Measurements from ENCODE around the gene YWHAG. TPM values are rescaled to one million over a fixed set of nuclear protein-coding genes. Genes with fewer than 3 reads are reported as not detected.
"Not testable (repeated sequence)": the region's sequence is repeated elsewhere in the genome, so short reads cannot be mapped to it uniquely, and the experiment has no call there.

Gene YWHAG
- 100 to 1,000 TPM in 1 of 6 donors, 10 to 100 TPM in 5; 51.3 to 114 (median 73.4) TPM for total RNA-seq

DNA sequence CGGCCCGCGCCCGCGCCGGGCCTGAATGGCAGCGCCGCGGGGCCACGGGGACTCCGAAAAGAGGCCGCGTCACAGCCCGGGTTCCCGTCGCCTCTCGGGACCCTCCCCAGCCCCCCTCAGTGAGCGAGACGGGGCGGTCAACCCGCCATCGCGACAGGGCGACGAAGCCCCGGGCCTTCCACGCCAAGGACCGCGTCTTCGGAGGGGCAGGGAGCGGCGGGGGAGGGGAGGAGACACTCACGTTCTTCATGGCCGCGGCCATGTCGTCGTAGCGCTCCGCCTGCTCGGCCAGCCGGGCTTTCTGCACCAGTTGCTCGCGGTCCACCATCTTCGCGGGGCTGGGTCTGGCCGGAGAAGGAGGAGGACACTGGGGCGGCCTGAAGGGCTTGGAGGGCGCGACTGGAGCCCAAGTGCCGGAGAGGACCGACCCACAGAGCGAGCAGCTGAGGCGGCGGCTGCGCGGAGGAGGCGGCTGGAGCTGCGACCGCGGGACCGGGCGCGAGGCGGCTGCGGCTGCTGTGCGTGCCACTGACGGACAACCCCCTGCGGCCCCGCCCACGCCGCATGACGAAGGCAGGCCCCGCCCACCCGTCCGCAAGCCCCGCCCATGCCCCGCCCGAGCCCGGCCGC, at the start of gene YWHAG:
Gene YWHAG, minus strand, starts transcription at position 511 of the 630 bp plus-strand sequence. Its CDS starts 183 bp downstream, at position 328.
- TF ChIP-seq EP300 (IDR thresholded peaks at IDR 0.05): peak in 1 of 4 donors; percentile 63
- peak; percentile 80 to 99 (median 96) for TF ChIP-seq POLR2A (IDR thresholded peaks at IDR 0.05)
- TF ChIP-seq POLR2AphosphoS5 (IDR thresholded peaks at IDR 0.05): peak; percentile 98 to 99
- TF ChIP-seq, protein P1, sequence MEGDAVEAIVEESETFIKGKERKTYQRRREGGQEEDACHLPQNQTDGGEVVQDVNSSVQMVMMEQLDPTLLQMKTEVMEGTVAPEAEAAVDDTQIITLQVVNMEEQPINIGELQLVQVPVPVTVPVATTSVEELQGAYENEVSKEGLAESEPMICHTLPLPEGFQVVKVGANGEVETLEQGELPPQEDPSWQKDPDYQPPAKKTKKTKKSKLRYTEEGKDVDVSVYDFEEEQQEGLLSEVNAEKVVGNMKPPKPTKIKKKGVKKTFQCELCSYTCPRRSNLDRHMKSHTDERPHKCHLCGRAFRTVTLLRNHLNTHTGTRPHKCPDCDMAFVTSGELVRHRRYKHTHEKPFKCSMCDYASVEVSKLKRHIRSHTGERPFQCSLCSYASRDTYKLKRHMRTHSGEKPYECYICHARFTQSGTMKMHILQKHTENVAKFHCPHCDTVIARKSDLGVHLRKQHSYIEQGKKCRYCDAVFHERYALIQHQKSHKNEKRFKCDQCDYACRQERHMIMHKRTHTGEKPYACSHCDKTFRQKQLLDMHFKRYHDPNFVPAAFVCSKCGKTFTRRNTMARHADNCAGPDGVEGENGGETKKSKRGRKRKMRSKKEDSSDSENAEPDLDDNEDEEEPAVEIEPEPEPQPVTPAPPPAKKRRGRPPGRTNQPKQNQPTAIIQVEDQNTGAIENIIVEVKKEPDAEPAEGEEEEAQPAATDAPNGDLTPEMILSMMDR (IDR thresholded peaks at IDR 0.05): no peak
- Histone ChIP-seq H3K27me3 (no peaks in the 10 kb centered on the region), H3K27ac (peak within 1 kb of the TSS; percentile 98 to 100 (median 98))

DNA sequence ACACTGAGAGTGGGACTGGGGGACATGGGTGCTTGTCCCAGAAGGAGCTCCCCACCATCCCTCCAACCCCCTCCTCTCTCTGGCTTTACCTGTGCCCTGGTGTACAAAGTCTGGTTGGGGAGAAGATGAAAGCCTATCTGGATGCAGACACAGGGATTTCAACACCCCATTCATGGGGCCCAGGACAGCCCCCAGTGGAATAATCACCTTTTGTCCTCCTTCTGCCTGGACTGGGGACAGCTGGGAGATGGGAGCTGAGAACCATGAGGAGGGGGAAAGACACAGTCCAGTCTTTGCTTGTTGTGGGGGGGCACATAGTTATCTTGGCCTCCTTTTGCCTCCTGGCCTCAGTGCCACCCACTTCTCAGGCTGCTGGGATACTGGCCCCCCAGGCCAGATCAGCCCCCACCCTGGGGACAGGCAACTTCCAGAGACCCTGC, 49.4 kb upstream of the YWHAG start:
- Histone ChIP-seq H3K4me3 (no peak overlapping the region), H3K27ac (no peak overlapping the region), H3K4me1 (peaks cover 0 to 10% (median 0%) of the 10 kb centered on the region in 4 donors), H3K27me3 (no peaks in the 10 kb centered on the region), H3K36me3 (no peaks in the 10 kb centered on the region), H3K9me3 (no peaks in the 10 kb centered on the region)
- DNase-seq: no peak
- no peak for ATAC-seq (ENCODE audit: low FRiP score in 2 of 2)
- TF ChIP-seq POLR2AphosphoS5 (IDR thresholded peaks at IDR 0.05) (no peak), POLR2A (IDR thresholded peaks at IDR 0.05) (no peak), EP300 (IDR thresholded peaks at IDR 0.05) (no peak)
- TF ChIP-seq, protein P1 (IDR thresholded peaks at IDR 0.05): no peak

More for the DNA sequence above, at the start of gene YWHAG:
- Histone ChIP-seq H3K4me3 (peak within 1 kb of the TSS; percentile 85 to 100 (median 92)), H3K36me3 (peaks cover 0 to 6% (median 0%) of the 10 kb centered on the region in 4 donors), H3K4me1 (peaks cover 32 to 51% (median 37%) of the 10 kb centered on the region in 4 donors), H3K9me3 (no peaks in the 10 kb centered on the region)
- DNase-seq (peak; percentile 92 to 99), ATAC-seq (ENCODE audit: low FRiP score in 2 of 2) (peak; percentile 96 to 97)
- 0 to 1% methylated on average over 5 to 50 of the region's 80 CpGs for WGBS, 2 donors

DNA sequence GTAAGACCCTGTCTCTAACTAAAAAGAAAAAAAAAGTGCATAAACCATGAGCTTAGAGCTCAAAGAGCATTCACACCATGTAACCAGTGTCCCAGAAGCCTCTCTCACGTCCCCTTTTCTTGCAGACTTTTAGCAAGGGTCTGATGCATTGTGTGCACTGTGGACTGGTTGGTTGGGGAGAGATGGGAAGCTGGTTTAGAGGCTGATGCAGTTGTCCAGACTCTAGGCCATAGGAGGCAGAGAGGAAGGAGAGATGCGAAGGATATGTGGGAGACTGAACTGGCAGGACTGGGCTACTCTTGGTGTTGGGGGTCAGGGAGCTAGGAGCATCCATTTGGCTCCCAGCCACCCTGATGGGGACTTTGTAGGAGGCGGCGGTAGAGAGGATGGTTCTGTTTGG, 48.9 kb upstream of the YWHAG start:
- WGBS, 2 donors: 82 to 96% methylated on average over 4 of the region's 4 CpGs
- peak in 1 of 2 donors; percentile 13 for ATAC-seq (ENCODE audit: low FRiP score in 2 of 2)
- TF ChIP-seq EP300 (IDR thresholded peaks at IDR 0.05) (no peak), POLR2AphosphoS5 (IDR thresholded peaks at IDR 0.05) (no peak)
- H3K27me3 ChIP-seq: no peaks in the 10 kb centered on the region
- no peak overlapping the region for H3K4me3 ChIP-seq
- no peak overlapping the region for H3K27ac ChIP-seq
- H3K36me3 ChIP-seq: no peaks in the 10 kb centered on the region
- no peak for DNase-seq
- H3K4me1 ChIP-seq: peaks cover 0 to 10% (median 0%) of the 10 kb centered on the region in 4 donors
- H3K9me3 ChIP-seq: no peaks in the 10 kb centered on the region

GRCh38 chr7:76405738-76406137, 46.9 kb upstream of the YWHAG start:
- ATAC-seq (ENCODE audit: low FRiP score in 2 of 2): no peak
- TF ChIP-seq POLR2A (IDR thresholded peaks at IDR 0.05) (no peak), POLR2AphosphoS5 (IDR thresholded peaks at IDR 0.05) (no peak), EP300 (IDR thresholded peaks at IDR 0.05) (no peak)
- TF ChIP-seq, protein P1 (IDR thresholded peaks at IDR 0.05): no peak

DNA sequence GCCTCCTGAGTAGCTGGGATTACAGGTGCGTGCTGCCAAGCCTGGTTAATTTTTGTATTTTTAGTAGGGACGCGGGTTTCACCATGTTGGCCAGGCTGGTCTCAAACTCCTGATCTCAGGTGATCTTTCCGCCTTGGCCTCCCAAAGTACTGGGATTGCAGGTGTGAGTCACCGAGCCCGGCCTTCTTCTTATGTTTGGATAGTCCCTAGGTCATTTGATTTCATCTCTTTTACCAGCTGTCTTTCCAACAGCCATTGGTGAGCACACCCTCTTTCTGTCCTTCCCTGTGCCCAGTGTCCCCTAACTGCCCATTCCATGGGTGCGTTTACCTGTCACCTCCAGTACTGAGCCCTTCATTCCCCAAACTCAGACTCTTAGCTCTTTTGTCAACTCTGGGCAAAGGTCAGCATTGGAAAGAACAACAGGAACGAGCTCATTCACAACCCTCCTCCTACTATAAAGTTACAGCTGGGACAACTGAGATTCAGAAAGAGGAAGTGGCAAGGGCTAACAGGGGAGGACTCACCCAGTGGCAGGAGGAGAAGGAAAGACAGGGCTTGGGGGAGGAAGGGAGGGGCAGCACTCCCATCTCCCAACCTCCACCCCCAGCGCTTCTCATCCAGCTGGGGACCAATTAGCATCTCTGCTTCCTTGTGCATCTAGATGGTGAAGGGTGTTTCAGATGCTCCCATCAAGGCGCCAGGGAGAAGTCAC, 45.1 kb upstream of the YWHAG start:
- no peaks in the 10 kb centered on the region for H3K27me3 ChIP-seq
- H3K4me3 ChIP-seq: no peak overlapping the region
- ATAC-seq (ENCODE audit: low FRiP score in 2 of 2) (peak; percentile 19 to 81), DNase-seq (peak in 1 of 2 donors; percentile 53)
- TF ChIP-seq POLR2A (IDR thresholded peaks at IDR 0.05) (no peak), POLR2AphosphoS5 (IDR thresholded peaks at IDR 0.05) (no peak), EP300 (IDR thresholded peaks at IDR 0.05) (no peak)
- TF ChIP-seq, protein P1 (IDR thresholded peaks at IDR 0.05): no peak
- peaks cover 0 to 10% (median 0%) of the 10 kb centered on the region in 4 donors for H3K4me1 ChIP-seq
- H3K36me3 ChIP-seq: no peaks in the 10 kb centered on the region
- H3K9me3 ChIP-seq: no peaks in the 10 kb centered on the region
- WGBS, 2 donors: 80 to 85% methylated on average over 10 of the region's 10 CpGs
- H3K27ac ChIP-seq: peak overlapping the region in 3 of 4 donors; percentile 7 to 67 (median 23)

More at GRCh38 chr7:76405738-76406137, 46.9 kb upstream of the YWHAG start:
- no peak overlapping the region for H3K27ac ChIP-seq
- no peak for DNase-seq
- peaks cover 0 to 10% (median 0%) of the 10 kb centered on the region in 4 donors for H3K4me1 ChIP-seq
- no peak overlapping the region for H3K4me3 ChIP-seq
- H3K9me3 ChIP-seq: no peaks in the 10 kb centered on the region
- no peaks in the 10 kb centered on the region for H3K36me3 ChIP-seq
- H3K27me3 ChIP-seq: no peaks in the 10 kb centered on the region
- WGBS, 2 donors: 86 to 90% methylated on average over 9 of the region's 9 CpGs

DNA sequence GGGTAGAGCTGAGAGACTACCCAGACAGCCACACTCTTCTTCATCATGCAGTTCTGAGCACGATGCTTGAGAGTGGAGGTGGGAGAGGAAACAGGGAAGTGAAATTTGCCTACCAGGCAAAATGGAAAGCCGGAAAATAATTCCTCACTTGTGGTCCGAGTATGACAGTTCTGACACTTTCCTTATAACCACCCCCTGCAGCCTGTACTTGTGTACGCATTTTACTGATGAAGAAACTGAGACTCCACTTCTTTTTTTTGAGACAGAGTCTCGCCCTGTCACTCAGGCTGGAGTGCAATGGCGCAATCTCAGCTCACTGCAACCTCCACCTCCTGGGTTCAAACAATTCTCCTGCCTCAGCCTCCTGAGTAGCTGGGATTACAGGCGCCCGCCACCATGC, 44.3 kb upstream of the YWHAG start:
- Histone ChIP-seq H3K4me1 (peaks cover 0 to 10% (median 0%) of the 10 kb centered on the region in 4 donors), H3K27ac (peak overlapping the region in 2 of 4 donors; percentile 23 to 67)
- not testable (repeated sequence) for H3K9me3 ChIP-seq, H3K4me3 ChIP-seq, H3K27me3 ChIP-seq, DNase-seq, H3K36me3 ChIP-seq
- WGBS, 2 donors: 49 to 80% methylated on average over 8 of the region's 8 CpGs
- peak in 1 of 2 donors; percentile 74 for ATAC-seq (ENCODE audit: low FRiP score in 2 of 2)
